Bronchial epithelial cell (primary cell): ENCODE results near the gene RDH13. TPM values are rescaled to one million over a fixed set of nuclear protein-coding genes. Genes with fewer than 3 reads are reported as not detected.

Experiments
- DNase-seq: peaks from one replicate; pipeline ENCODE4 v3.0.0-alpha.2; 2010; ENCODE audit warnings: low read depth
- FAIRE-seq: peaks from 2 replicates; lab custom pipeline; 2011; peaks lifted over from hg19 to GRCh38; lab: Jason Lieb, UNC
- H3K27me3 ChIP-seq: 2 replicates; pipeline ENCODE4 v1.5.1; 2011; ENCODE audit warnings: low read length; ENCODE audit not compliant: control insufficient read depth, insufficient read depth
- H3K36me3 ChIP-seq: 2 replicates; pipeline ENCODE4 v1.5.1; 2011; ENCODE audit warnings: low read length; ENCODE audit not compliant: control insufficient read depth, insufficient read depth
- H3K4me3 ChIP-seq: 2 replicates; pipeline ENCODE4 v1.5.1; 2011; ENCODE audit warnings: mild to moderate bottlenecking, low read depth, low read length, control low read depth
- total RNA-seq: library from RNA; depleted of rRNA; stranded (reverse); fragments of >200 nt; gene quantifications from 2 replicates; pipeline ENCODE4 v1.2.1, GENCODE V29; 2014
- TF ChIP-seq, protein P1 (sequence below): IDR thresholded peaks from 2 replicates; pipeline ENCODE4 v1.5.1; 2011; ENCODE audit warnings: mild to moderate bottlenecking, moderate library complexity, low read length, control low read depth, inconsistent platforms; ENCODE audit not compliant: insufficient read depth, severe bottlenecking

Gene RDH13
- total RNA-seq, 1 donor from 2014 or later, result 23.7 TPM

DNA sequence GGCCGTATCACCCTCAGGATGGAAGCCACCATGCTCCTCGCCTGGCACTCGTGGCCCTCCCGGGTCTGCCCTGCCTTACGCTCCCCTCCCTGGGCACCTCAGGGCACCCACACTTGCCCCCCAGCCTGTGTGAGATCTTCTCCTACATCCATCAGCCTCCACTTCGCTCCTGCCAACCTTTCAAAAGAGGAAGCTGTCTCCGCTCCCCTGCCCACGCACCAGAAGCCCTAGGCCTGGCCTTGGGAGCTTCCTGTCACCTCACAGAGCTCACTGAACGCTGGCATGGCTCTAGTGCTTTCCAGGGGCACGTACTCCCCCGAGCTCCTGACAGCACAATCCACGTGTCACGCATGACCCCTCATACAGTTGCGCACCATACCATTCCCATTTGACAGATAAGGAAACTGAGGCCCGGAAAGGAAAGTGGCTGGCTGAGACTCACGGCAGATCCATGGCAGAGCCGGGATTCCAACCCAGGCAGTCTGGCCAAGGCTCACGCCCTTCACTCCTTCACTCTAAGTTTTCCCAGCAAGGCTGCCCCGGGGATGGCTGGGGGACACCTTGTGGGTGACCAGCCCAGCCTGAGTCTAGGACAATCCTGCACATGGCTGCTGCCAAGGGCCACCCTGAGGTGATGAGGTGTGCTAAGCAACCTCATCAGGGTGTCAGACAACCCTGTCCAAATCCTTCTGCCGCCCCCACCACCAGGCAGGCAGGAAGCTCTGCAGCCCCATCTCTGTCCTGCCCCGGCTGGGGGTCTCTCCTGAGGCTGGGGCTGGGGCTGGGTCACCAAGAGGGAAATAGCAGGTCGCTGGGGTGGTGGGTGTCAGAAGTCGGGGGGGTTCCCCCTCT is 35.1 kb upstream of the RDH13 start:
- TF ChIP-seq, protein P1, sequence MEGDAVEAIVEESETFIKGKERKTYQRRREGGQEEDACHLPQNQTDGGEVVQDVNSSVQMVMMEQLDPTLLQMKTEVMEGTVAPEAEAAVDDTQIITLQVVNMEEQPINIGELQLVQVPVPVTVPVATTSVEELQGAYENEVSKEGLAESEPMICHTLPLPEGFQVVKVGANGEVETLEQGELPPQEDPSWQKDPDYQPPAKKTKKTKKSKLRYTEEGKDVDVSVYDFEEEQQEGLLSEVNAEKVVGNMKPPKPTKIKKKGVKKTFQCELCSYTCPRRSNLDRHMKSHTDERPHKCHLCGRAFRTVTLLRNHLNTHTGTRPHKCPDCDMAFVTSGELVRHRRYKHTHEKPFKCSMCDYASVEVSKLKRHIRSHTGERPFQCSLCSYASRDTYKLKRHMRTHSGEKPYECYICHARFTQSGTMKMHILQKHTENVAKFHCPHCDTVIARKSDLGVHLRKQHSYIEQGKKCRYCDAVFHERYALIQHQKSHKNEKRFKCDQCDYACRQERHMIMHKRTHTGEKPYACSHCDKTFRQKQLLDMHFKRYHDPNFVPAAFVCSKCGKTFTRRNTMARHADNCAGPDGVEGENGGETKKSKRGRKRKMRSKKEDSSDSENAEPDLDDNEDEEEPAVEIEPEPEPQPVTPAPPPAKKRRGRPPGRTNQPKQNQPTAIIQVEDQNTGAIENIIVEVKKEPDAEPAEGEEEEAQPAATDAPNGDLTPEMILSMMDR, result no peak
- H3K4me3 ChIP-seq, result no peak overlapping the region
- DNase-seq (no peak), FAIRE-seq (no peak)
- H3K27me3 ChIP-seq, result no peaks in the 10 kb centered on the region
- H3K36me3 ChIP-seq, result peaks cover 23% of the 10 kb centered on the region

DNA sequence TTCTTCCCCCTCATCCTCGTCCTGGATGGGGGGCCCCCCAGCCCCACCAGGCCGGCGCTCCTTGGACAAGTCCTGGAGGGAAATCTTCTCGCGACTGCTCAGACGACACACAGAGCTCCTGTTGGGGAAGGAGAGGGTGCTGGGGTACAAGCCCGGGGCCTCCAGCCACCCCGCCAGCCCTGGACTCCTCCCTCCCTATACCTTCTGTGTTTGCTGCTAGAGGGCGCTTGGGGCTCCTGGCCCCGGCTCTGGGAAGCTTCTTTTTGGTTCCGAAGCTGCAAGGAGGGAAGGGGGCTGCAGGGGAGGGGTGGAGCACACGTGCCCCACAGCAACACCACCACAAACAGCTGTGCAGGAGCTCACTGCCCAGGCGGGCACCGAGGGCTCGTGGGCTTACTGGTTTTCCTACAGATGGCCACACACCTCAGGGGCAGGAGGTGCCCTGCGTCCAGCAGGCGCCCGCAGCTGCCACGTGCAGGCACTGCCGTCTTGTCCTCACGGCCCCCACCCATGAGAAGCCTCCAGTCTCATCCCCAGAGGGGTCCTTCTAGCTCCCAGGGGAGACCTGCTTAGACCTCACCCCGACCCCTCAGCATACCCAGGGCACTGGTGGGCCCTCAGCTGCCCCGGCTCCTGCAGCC is 33.2 kb upstream of the RDH13 start:
- Histone ChIP-seq H3K4me3 (no peak overlapping the region), H3K36me3 (peaks cover 25% of the 10 kb centered on the region), H3K27me3 (no peaks in the 10 kb centered on the region)
- TF ChIP-seq, protein P1, result no peak
- FAIRE-seq, result no peak
- no peak for DNase-seq

DNA sequence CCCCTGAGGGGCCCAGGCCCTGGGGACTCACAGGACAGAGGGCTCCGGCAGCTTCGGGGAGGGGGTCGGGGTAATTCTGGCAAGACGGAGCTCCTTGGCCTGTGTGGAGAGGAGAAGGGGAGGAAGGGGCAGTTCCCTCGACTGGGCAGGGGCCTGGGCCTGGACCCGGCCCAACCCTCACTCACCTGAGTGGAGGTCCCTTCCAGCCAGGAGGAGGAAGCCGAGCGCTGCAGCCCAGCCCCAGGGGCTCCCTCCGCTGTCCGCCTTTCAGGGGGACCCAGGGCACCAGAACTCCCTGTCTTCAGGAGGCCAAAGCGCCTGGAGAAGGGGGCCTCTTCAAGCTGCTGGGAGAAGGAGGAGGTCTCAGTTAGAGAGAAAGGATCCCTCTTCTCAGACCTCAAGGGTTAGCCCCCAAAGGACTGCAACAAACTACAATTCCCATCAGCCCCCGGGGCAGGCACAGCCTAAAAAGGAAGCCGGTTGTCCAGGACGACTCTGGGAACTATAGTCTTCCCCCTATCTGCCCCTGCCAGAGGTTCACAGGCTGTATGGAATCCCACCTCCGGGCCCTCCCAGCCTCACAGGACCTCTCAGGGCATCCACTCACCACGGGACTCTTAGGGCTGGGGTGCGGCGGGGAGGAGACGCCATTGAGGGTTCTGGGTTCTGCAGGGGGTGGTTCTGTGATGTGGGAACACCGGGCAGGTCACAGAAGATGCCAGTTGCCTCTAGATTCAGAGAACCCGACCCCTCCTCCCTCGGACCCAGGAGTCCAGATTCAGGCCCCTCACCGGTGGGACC is 32.5 kb upstream of the RDH13 start:
- FAIRE-seq (no peak), DNase-seq (no peak)
- no peak overlapping the region for H3K4me3 ChIP-seq
- TF ChIP-seq, protein P1, result no peak
- H3K27me3 ChIP-seq, result no peaks in the 10 kb centered on the region
- peaks cover 26% of the 10 kb centered on the region for H3K36me3 ChIP-seq

DNA sequence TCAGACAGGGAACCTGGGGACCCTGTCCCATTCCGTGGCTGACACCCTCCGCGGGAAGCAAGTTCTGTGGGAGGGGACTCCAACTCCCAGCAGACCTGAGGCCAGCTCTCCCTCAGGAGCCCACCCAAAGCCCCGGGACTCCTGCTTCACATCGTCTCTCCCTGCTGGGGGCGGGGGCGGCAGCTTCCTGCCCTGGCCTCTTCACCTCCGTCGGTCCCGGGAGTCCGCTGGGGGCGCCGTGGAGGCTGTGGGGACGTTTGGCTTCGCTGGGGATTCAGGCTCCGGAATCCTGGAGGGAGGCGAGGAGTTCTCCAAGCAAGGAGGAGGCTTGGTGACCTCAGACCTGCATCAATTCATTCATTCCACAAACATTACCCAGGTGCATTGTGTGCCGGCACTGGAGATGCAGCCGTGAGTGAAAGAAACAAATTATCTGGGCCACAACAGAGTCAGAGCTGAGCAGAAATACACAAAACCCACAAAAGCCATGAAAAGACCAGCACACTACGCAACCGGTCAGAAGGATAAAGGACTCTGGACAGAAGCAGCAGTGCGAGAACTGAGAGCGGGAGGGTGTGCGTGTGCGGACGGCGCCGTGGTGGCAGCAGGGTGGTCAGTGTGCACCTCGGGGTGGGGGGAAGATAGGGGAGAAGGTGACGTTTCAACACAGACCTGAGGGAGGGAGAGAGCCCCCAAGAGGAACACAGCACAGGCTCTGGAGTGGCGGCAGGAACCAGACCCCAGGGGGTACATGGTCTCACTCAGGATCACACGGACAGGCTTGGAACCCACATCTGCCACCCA is 31.7 kb upstream of the RDH13 start:
- no peak for DNase-seq
- H3K36me3 ChIP-seq, result peaks cover 25% of the 10 kb centered on the region
- no peaks in the 10 kb centered on the region for H3K27me3 ChIP-seq
- no peak overlapping the region for H3K4me3 ChIP-seq
- FAIRE-seq, result peak; percentile 85
- TF ChIP-seq, protein P1, result no peak

DNA sequence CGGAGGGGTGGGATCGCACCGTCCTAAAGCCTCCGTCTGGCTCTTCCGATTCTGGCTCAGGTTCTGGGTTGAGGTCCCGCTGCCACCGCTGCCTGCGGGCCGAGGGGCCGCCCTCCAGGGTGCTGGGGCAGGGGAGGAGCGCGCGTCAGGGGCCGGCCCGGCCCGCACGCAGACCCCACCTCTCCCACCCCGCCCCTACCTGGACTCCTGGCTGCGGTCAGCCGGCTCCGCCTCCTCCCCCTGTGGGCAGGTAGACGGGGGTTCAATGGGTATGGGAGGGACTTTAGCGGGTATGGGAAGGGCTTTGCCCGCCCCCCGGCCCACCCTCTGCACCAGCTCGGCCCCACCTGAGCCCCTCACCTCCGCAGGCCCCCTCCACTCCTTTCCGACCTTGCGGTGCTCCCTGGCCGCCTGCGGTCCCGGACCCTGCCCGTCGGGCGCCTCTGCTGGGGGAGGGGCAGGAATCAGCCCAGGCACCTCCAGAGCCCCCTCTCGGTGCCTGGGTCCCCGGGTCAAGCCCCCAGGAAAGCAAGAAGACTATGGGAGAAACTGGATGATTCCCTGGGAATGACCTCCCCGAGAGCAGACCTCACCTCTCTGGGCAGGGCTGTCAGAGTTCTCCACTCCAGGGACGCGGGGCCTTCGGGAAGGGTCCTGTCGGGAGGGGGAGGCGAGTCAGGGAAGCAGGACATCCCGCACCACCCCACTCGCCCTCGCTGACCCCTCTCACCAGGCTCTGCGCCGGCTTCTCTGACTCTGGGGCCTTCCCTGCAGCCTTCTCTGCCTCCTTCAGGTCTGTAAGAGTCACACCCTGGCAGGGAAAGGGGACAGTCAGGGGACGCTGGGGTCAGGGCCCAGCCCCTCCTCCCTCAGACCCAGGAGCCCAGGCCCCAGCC is 29.7 kb upstream of the RDH13 start:
- Histone ChIP-seq H3K27me3 (no peaks in the 10 kb centered on the region), H3K36me3 (peaks cover 22% of the 10 kb centered on the region), H3K4me3 (no peak overlapping the region)
- DNase-seq (no peak), FAIRE-seq (no peak)
- TF ChIP-seq, protein P1, result no peak
